HCT116 (cell line): ENCODE measurements around the gene SYNGR3. TPM values are rescaled to one million over a fixed set of nuclear protein-coding genes. Genes with fewer than 3 reads are reported as not detected.

Source experiments
- ATAC-seq: fragments of 200-7000 bp; cut with Tn5 transposase; 2 replicates; pipeline ENCODE4 v1.9.1; 2020; ENCODE audit warnings: mild to moderate bottlenecking, moderate library complexity
- BruUV-seq: library from RNA; stranded (reverse); fragments of 400-500 nt; replicated peaks from 2 replicates; lab custom pipeline; 2021; lab: Mats Ljungman, UMichigan
- CTCF ChIA-PET: fragments of 300-600 bp; sonication (Branson Sonifier 250); formaldehyde crosslinking; loops from one replicate; lab custom pipeline; 2021; ENCODE audit warnings: antibody characterized with exemption; lab: Charles Lee
- POLR2A ChIA-PET: fragments of 300-600, 350-600 bp; sonication (Branson Sonifier 250); formaldehyde crosslinking; loops from one replicate; lab custom pipeline; 2021; ENCODE audit warnings: antibody characterized with exemption; lab: Charles Lee
- RAD21 ChIA-PET, 2 experiments: fragments of 300-600 bp; sonication (Branson Sonifier 250); formaldehyde crosslinking; loops; one replicate each; lab custom pipeline; 2023; ENCODE audit warnings: low total read pairs in 2 of 2; ENCODE audit not compliant: uncharacterized antibody in 2 of 2, unreplicated experiment in 2 of 2, low non-redundant PET in 1 of 2; lab: Charles Lee
- DNase-seq: peaks from one replicate; pipeline ENCODE4 v3.0.0-alpha.2; 2010; ENCODE audit warnings: low read depth, low spot score
- H2AFZ ChIP-seq: fragments of 200-600 bp; shearing (Covaris generic), sonication (generic); 2 replicates; pipeline ENCODE4 v1.6.1; 2017; ENCODE audit warnings: low read depth, mixed run types, mixed read lengths, antibody characterized with exemption, low read length; ENCODE audit not compliant: poor library complexity, severe bottlenecking
- H3K27ac ChIP-seq: 2 replicates; pipeline ENCODE4 v1.5.1; 2012; ENCODE audit warnings: low read depth, low read length
- H3K27me3 ChIP-seq: fragments of 200-600 bp; sonication (generic); 2 replicates; pipeline ENCODE4 v1.6.1; 2016; ENCODE audit warnings: mixed run types, low read length, mixed read lengths; ENCODE audit not compliant: insufficient read depth
- H3K36me3 ChIP-seq, 2 experiments: fragments of 200-500 bp in 1 of 2; fragments of 200-600 bp in 1 of 2; sonication (Bioruptor generic) in 1 of 2; sonication (generic) in 1 of 2; 2 replicates each; pipeline versions ENCODE4 v1.5.1 to v1.6.1; 2014 to 2016; ENCODE audit warnings: low read length in 2 of 2, inconsistent platforms in 1 of 2, mixed read lengths in 1 of 2, mixed run types in 1 of 2; ENCODE audit not compliant: insufficient read depth in 2 of 2, control insufficient read depth in 1 of 2
- H3K4me1 ChIP-seq, 2 experiments: fragments of 200-600 bp in 1 of 2; sonication (generic) in 1 of 2; 2 replicates each; pipeline versions ENCODE4 v1.5.1 to v1.6.1; 2012 to 2017; ENCODE audit warnings: low read length in 2 of 2, inconsistent platforms in 1 of 2, mild to moderate bottlenecking in 1 of 2, mixed read lengths in 1 of 2, mixed run types in 1 of 2, moderate library complexity in 1 of 2; ENCODE audit not compliant: insufficient read depth in 2 of 2, control insufficient read depth in 1 of 2
- H3K4me2 ChIP-seq: fragments of 200-600 bp; sonication (generic); 2 replicates; pipeline ENCODE4 v1.6.1; 2017; ENCODE audit warnings: mixed run types, low read length, mixed read lengths
- H3K4me3 ChIP-seq, 2 experiments: fragments of 200-600 bp in 1 of 2; sonication (generic) in 1 of 2; replicated peaks in 1 of 2; 2 replicates each; pipeline ENCODE4 v1.5.1; 2011 to 2016; ENCODE audit warnings: low read length in 2 of 2, control low read depth in 1 of 2, low read depth in 1 of 2, mild to moderate bottlenecking in 1 of 2, mixed read lengths in 1 of 2, mixed run types in 1 of 2
- H3K79me2 ChIP-seq: fragments of 200-600 bp; sonication (generic); 2 replicates; pipeline ENCODE4 v1.6.1; 2017; ENCODE audit warnings: mild to moderate bottlenecking, mixed run types, low read length, moderate library complexity, mixed read lengths; ENCODE audit not compliant: insufficient read depth
- H3K9ac ChIP-seq: fragments of 200-600 bp; sonication (generic); 2 replicates; pipeline ENCODE4 v1.6.1; 2016; ENCODE audit warnings: low read length, mixed read lengths
- H3K9me2 ChIP-seq: fragments of 200-600 bp; sonication (generic), shearing (Covaris generic); 2 replicates; pipeline ENCODE4 v1.6.1; 2017; ENCODE audit warnings: mixed run types, mild to moderate bottlenecking, moderate library complexity; ENCODE audit not compliant: insufficient read depth
- H3K9me3 ChIP-seq, 2 experiments: fragments of 200-500 bp in 1 of 2; fragments of 200-600 bp in 1 of 2; sonication (Bioruptor generic) in 1 of 2; sonication (generic) in 1 of 2; 2 replicates each; pipeline ENCODE4 v1.6.1; 2014 to 2017; ENCODE audit warnings: low read length in 2 of 2, mixed read lengths in 2 of 2, inconsistent platforms in 1 of 2, low read depth in 1 of 2, mild to moderate bottlenecking in 1 of 2, mixed run types in 1 of 2, moderate library complexity in 1 of 2; ENCODE audit not compliant: control insufficient read depth in 1 of 2, insufficient read depth in 1 of 2
- H4K20me1 ChIP-seq: fragments of 200-600 bp; sonication (generic), shearing (Covaris generic); 2 replicates; pipeline ENCODE4 v1.6.1; 2017; ENCODE audit warnings: mixed run types, mild to moderate bottlenecking, moderate library complexity; ENCODE audit not compliant: insufficient read depth
- ATF3 ChIP-seq: IDR thresholded peaks from 2 replicates; pipeline ENCODE4 v1.6.1; 2012
- CTCF ChIP-seq, 3 experiments: fragments of 200-600 bp in 1 of 3; sonication (generic) in 1 of 3; IDR thresholded peaks in 2 of 3; conservative IDR thresholded peaks in 1 of 3; 2 replicates each; pipeline ENCODE4 v1.5.1; 2012 to 2017; ENCODE audit warnings: low read depth in 2 of 3, low read length in 2 of 3, antibody characterized with exemption in 1 of 3, borderline replicate concordance in 1 of 3, control low read depth in 1 of 3, mild to moderate bottlenecking in 1 of 3, mixed read lengths in 1 of 3, mixed run types in 1 of 3, moderate library complexity in 1 of 3; ENCODE audit not compliant: insufficient read depth in 1 of 3
- EZH2phosphoT487 ChIP-seq: fragments of 200-600 bp; IDR thresholded peaks from 2 replicates; pipeline ENCODE4 v1.6.1; 2018; ENCODE audit warnings: antibody characterized with exemption, borderline replicate concordance
- FOSL1 ChIP-seq: IDR thresholded peaks from 2 replicates; pipeline ENCODE4 v1.6.1; 2012; ENCODE audit warnings: low read depth
- intact Hi-C: fragments of 100-400 bp; cut with micrococcal nuclease; formaldehyde crosslinking; loops from 2 replicates; pipeline ENCODE4 v1.10.0; 2022
- total RNA-seq: library from RNA; stranded (reverse); gene quantifications from one replicate; pipeline ENCODE4 v1.2.1, GENCODE V29; 2021; ENCODE audit not compliant: unreplicated experiment

The SYNGR3 gene
- total RNA-seq, 1 experiment from 2014 or later = 11.5 TPM

- Histone ChIP-seq H3K27me3 (no peaks in the 10 kb centered on the region), H3K9me2 (no peaks in the 10 kb centered on the region), H3K4me1 (peaks cover 8 to 32% of the 10 kb centered on the region in 2 experiments), H4K20me1 (no peaks in the 10 kb centered on the region; the same call in 1 of the 2 replicates), H3K4me2 (no peak overlapping the region), H3K4me3 (no peak overlapping the region), H3K9me3 (no peaks in the 10 kb centered on the region), H3K79me2 (peaks cover 54% of the 10 kb centered on the region), H3K9ac (no peak overlapping the region), H2AFZ (no peak overlapping the region), H3K36me3 (peaks cover 25 to 58% of the 10 kb centered on the region in 2 experiments; a peak in 3 of 4 replicates), H3K27ac (no peak overlapping the region)
- no TSS peak for BruUV-seq
- POLR2A ChIA-PET = interaction anchor here (0.6 kb wide), 1 partner anchor 1409 kb away, joined by 3 read pairs; no protein-coding TSS in a partner anchor
- no peak for TF ChIP-seq ATF3
- TF ChIP-seq FOSL1 = no peak
- no peak for TF ChIP-seq CTCF (IDR thresholded peaks at IDR 0.05 in 2 of 3, conservative IDR thresholded peaks at IDR 0.05 in 1 of 3; ENCODE audit: borderline replicate concordance in 1 of 3, insufficient read depth in 1 of 3, low read depth in 2 of 3, low read length in 2 of 3)
- no peak for TF ChIP-seq EZH2phosphoT487
- CTCF ChIA-PET = no interaction called here
- no peak for ATAC-seq
- no peak for DNase-seq
- RAD21 ChIA-PET = no interaction called here
- intact Hi-C loops = loop anchor here (5.0 kb wide), 1 partner anchor 141 kb away; no protein-coding TSS in a partner anchor
Observed at GRCh38 chr16:2001456-2002355, 11.9 kb downstream of the SYNGR3 start.
